ENCODE measurements around the gene SLMAP. TPM values are rescaled to one million over a fixed set of nuclear protein-coding genes. Genes with fewer than 3 reads are reported as not detected.

SLMAP gene
- total RNA-seq, 1 donor from 2014 or later, result 57.1 TPM

DNA sequence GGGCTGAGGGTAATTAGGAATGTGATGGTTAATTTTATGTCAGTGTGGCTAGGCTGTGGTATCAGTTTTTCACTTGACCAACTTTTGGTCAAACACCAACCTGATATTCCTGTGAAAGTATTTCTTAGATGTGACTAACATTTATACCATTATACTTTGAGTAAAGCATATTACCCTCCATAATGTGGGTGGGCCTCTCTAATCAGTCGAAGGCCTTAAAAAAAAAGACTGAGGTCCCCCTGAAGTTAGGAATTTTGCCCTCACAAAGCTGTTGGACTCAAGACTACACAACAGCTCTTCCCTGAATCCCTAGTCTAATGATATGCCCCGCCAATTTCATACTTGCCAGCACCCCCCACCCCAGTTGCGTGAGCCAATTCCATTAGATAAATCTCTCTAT, 12.5 kb downstream of the SLMAP start:
- H3K27ac Mint-ChIP-seq, result no peak overlapping the region
- ATAC-seq (ENCODE audit: low read depth) (no peak), DNase-seq (no peak)
- H3K4me1 Mint-ChIP-seq, result peaks cover 32% of the 10 kb centered on the region
- peaks cover 44% of the 10 kb centered on the region for H3K36me3 Mint-ChIP-seq (ENCODE audit: low read depth)
- intact Hi-C loops (cut with micrococcal nuclease), result no loop called here
- ChIA-PET POLR2A (no interaction called here), CTCF (no interaction called here)
- TF ChIP-seq, protein P1, sequence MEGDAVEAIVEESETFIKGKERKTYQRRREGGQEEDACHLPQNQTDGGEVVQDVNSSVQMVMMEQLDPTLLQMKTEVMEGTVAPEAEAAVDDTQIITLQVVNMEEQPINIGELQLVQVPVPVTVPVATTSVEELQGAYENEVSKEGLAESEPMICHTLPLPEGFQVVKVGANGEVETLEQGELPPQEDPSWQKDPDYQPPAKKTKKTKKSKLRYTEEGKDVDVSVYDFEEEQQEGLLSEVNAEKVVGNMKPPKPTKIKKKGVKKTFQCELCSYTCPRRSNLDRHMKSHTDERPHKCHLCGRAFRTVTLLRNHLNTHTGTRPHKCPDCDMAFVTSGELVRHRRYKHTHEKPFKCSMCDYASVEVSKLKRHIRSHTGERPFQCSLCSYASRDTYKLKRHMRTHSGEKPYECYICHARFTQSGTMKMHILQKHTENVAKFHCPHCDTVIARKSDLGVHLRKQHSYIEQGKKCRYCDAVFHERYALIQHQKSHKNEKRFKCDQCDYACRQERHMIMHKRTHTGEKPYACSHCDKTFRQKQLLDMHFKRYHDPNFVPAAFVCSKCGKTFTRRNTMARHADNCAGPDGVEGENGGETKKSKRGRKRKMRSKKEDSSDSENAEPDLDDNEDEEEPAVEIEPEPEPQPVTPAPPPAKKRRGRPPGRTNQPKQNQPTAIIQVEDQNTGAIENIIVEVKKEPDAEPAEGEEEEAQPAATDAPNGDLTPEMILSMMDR (IDR thresholded peaks at IDR 0.05), result no peak
- H3K4me3 Mint-ChIP-seq, result no peak overlapping the region
- H3K27me3 Mint-ChIP-seq, result no peaks in the 10 kb centered on the region
- no peaks in the 10 kb centered on the region for H3K9me3 Mint-ChIP-seq

DNA sequence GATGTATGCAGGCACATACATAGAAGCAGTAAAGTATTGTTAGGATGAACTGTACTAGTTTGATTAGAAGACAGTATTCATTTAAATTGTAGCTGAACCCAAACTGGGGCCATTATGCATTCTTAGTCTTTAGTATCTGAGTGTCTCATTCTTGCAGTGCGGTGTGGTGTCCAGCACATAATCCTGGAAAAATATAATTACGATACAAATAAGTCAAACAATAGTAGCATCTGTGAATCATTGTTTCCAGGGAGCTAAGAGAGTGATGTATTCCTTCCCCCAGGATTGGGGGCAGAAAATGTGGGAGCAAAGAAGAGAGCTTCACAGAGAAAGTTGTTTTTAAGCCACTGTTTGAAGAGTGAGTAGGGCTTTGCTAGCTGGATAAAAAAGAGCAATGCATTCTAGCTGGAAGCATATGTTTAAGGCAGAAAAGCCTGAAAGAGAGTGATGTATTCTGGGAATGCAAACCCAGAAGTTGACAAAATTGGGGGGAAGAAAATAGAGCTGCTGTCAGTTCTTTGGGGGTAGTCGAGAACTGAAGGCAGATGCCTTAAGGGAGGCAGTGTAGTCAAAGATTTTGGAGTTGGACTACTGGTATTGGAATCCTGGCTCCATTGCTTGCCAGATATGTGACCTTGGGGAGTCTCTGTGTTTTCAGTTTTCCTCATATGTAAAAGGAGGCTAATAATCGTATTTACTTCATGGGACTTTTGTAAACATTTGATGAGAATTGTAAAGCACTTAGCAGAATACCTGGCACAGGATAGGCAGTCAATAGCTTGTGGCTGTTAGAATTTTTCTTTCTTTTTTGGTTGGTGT, 14.1 kb downstream of the SLMAP start:
- no peaks in the 10 kb centered on the region for H3K27me3 Mint-ChIP-seq
- intact Hi-C loops (cut with micrococcal nuclease), result no loop called here
- H3K36me3 Mint-ChIP-seq (ENCODE audit: low read depth), result peaks cover 30% of the 10 kb centered on the region
- no peaks in the 10 kb centered on the region for H3K9me3 Mint-ChIP-seq
- TF ChIP-seq, protein P1 (IDR thresholded peaks at IDR 0.05), result no peak
- peaks cover 18% of the 10 kb centered on the region for H3K4me1 Mint-ChIP-seq
- POLR2A ChIA-PET, result no interaction called here
- CTCF ChIA-PET, result no interaction called here
- no peak overlapping the region for H3K4me3 Mint-ChIP-seq
- ATAC-seq (ENCODE audit: low read depth), result no peak
- H3K27ac Mint-ChIP-seq, result no peak overlapping the region
- DNase-seq, result no peak

DNA sequence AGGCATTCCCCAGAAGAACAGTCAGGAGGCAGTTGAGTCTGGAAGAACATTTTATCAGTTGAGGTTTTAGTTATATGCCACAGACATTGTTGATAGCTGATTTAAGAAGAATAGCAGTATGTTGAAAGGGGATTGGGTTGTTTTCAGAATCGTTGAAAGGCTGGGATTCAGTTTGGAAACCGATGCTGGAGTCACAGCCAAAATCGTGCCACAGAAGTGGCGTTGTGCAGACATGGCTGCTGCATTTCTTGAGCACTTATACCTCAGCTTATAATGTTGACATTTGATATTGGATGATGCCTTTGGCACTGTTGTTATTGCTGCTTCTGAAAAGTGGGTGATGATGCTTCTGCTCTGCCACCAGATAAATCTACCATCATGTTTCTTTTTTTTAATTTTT, 16.1 kb downstream of the SLMAP start:
- POLR2A ChIA-PET, result no interaction called here
- ATAC-seq (ENCODE audit: low read depth) (no peak), DNase-seq (no peak)
- Mint-ChIP-seq H3K36me3 (ENCODE audit: low read depth) (peaks cover 23% of the 10 kb centered on the region), H3K27me3 (no peaks in the 10 kb centered on the region), H3K4me3 (no peak overlapping the region), H3K9me3 (no peaks in the 10 kb centered on the region), H3K27ac (no peak overlapping the region), H3K4me1 (peaks cover 14% of the 10 kb centered on the region)
- CTCF ChIA-PET, result no interaction called here
- TF ChIP-seq, protein P1 (IDR thresholded peaks at IDR 0.05), result no peak
- intact Hi-C loops (cut with micrococcal nuclease), result no loop called here

DNA sequence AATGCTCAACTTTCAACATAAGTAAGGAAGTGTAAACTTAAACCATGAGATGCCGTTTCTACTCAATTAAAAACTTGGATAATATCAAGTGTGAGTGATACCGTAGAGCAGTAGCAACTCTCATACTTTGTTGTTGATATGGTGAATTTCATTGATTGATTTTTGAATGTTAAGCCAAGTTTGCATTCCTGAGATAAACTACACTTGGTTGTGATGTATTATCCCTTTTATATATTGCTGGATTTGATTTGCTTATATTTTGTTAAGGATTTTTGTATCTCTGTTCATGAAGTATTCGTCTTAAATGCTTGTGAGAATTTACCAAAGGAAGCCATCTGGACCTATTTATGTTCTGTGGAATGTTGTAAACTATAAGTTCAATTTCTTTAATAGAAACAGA, 21.7 kb downstream of the SLMAP start:
- Mint-ChIP-seq H3K27ac (no peak overlapping the region), H3K36me3 (ENCODE audit: low read depth) (peaks cover 1% of the 10 kb centered on the region), H3K27me3 (no peaks in the 10 kb centered on the region), H3K4me1 (peaks cover 13% of the 10 kb centered on the region), H3K9me3 (no peaks in the 10 kb centered on the region), H3K4me3 (no peak overlapping the region)
- intact Hi-C loops (cut with micrococcal nuclease), result no loop called here
- ChIA-PET CTCF (no interaction called here), POLR2A (no interaction called here)
- TF ChIP-seq, protein P1 (IDR thresholded peaks at IDR 0.05), result no peak
- ATAC-seq (ENCODE audit: low read depth) (no peak), DNase-seq (no peak)

DNA sequence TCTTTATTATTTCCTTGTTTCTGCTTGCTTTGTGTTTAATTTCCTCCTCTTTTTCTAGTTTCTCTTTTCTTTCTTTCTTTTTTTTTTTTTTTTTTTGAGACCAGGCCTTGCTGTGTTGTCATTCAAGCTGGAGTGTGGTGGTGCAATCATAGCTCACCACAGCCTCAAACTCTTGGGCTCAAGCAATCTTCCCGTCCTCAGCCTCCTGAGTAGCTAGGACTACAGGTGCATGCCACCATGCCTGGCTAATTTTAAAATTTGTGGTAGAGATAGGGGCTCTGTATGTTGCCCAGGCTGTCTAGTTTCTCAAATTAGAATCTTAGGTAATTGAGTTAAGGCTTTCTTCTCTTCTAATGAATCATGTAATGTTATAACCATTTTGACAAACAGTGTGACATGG, 22.4 kb downstream of the SLMAP start:
- Mint-ChIP-seq H3K4me1 (peaks cover 19% of the 10 kb centered on the region), H3K4me3 (no peak overlapping the region), H3K36me3 (ENCODE audit: low read depth) (peaks cover 7% of the 10 kb centered on the region), H3K27me3 (no peaks in the 10 kb centered on the region), H3K9me3 (no peaks in the 10 kb centered on the region), H3K27ac (no peak overlapping the region)
- DNase-seq (no peak), ATAC-seq (ENCODE audit: low read depth) (no peak)
- intact Hi-C loops (cut with micrococcal nuclease), result no loop called here
- TF ChIP-seq, protein P1 (IDR thresholded peaks at IDR 0.05), result no peak
- ChIA-PET CTCF (no interaction called here), POLR2A (no interaction called here)

All from activated B cell treated with CpG ODN at 0.5 μM for 24 hours (primary cell).